Measurements from ENCODE around the gene RAB35.

DNA sequence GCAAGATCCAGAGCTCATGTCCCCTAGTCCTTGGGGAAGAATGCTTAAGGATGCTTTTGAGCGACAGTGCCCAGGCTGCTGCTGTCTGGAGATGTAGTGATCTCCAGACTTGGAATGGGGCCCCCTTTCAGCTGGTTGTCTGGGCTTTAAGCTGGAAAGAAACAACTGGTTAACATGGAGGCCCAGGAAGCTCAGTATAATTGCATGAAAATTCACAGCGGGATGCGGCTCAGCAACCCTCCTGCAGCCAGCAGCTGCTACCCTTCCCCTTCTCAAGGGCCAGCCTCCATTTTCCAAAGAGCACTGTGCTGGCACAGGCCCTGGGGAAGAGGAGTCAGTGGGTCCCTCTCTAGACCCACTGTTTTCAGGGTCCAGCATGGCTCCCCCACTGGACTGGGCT lies 26.3 kb downstream of the RAB35 start:
- no peak for TF ChIP-seq CTCF (IDR thresholded peaks at IDR 0.05 in 4 of 5, conservative IDR thresholded peaks at IDR 0.05 in 1 of 5)
- TF ChIP-seq POLR2A (IDR thresholded peaks at IDR 0.05), result no peak

Data from gastrocnemius medialis (tissue), 4 donors.